Stimulated activated CD8-positive, alpha-beta memory T cell treated with anti-CD3 and anti-CD28 coated beads, Interleukin-2, amount 100 ng/mL, for 48 hours (primary cell): Measurements from ENCODE around the gene POLG.
A peak's percentile ranks its signal among the peaks of the same experiment; 100 is the strongest.

Experiments
- DNase-seq, 2 donors: peaks; one replicate each; pipeline ENCODE4 v3.0.0-alpha.2; 2020; ENCODE audit warnings: low read depth in 2 of 2

Gene POLG

GRCh38 chr15:89370120-89370977 lies 35.7 kb upstream of the POLG start:
- no peak for DNase-seq

- DNase-seq: no peak
Measured at GRCh38 chr15:89369341-89369947, 34.8 kb upstream of the POLG start.

GRCh38 chr15:89368566-89369223 lies 34.1 kb upstream of the POLG start:
- no peak for DNase-seq

GRCh38 chr15:89367485-89368451 lies 33.1 kb upstream of the POLG start:
- DNase-seq: no peak

GRCh38 chr15:89366656-89367393 lies 32.2 kb upstream of the POLG start:
- DNase-seq: no peak

GRCh38 chr15:89365462-89366065 lies 30.9 kb upstream of the POLG start:
- no peak for DNase-seq

- no peak for DNase-seq
Measured at GRCh38 chr15:89364741-89365450, 30.3 kb upstream of the POLG start.

GRCh38 chr15:89364341-89364740 lies 29.7 kb upstream of the POLG start:
- no peak for DNase-seq

GRCh38 chr15:89363770-89364169 lies 29.1 kb upstream of the POLG start:
- DNase-seq: no peak

GRCh38 chr15:89363133-89363532 lies 28.5 kb upstream of the POLG start:
- no peak for DNase-seq

GRCh38 chr15:89362203-89363101 lies 27.8 kb upstream of the POLG start:
- DNase-seq: no peak

- peak; percentile 34 to 51 for DNase-seq
Measured at GRCh38 chr15:89361451-89362202, 27.0 kb upstream of the POLG start.

- DNase-seq: no peak
Measured at GRCh38 chr15:89360294-89360971, 25.8 kb upstream of the POLG start.

- no peak for DNase-seq
Measured at GRCh38 chr15:89359471-89360293, 25.1 kb upstream of the POLG start.

- DNase-seq: peak; percentile 69
Measured at GRCh38 chr15:89358755-89359439, 24.3 kb upstream of the POLG start.

- DNase-seq: no peak
Measured at GRCh38 chr15:89358435-89358754, 23.8 kb upstream of the POLG start.
